Stimulated activated CD4-positive, alpha-beta T cell treated with anti-CD3 and anti-CD28 coated beads, Interleukin-1b, Interleukin-23, amount 100 ng/mL, for 48 hours (primary cell): ENCODE measurements around the gene INSRR.
A peak's percentile ranks its signal among the peaks of the same experiment; 100 is the strongest.

Source experiments
- DNase-seq: peaks from one replicate; pipeline ENCODE4 v3.0.0-alpha.2; 2020

Gene INSRR

DNA sequence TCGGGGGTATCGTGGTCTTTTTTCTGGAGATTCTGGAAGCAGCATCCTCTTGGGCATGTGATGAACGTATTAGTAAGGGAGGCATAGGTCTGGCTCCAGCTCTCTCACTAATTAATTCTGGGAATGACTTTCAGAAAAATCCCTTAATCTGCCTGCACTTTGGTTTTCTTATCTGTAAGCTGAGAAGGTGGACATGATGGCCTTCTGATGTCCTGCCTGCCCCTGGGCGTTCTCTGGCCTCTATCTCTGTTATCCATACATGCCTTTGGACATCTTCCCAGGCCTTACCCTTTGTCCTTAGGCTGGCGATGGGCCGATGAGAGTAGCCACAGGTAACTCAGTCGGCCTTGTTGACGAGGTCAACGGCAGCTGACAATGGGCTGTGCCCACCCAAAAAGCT, 10.5 kb upstream of the INSRR start:
- DNase-seq: no peak

DNA sequence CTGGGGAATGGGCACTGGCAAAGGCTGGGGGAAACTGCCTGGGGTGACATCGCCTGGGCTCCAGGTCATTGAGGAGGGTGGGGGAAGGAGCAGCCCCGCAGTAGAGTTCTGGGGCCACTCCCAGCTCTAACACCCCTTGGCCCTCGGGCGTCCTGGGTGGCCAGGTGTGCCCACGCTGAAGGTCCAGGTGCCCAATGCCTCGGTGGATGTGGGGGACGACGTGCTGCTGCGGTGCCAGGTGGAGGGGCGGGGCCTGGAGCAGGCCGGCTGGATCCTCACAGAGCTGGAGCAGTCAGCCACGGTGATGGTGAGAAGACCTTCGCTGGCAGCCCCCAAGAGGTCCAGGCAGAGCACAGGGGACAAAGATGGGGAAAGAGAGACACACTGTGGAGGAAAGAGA, 9.4 kb upstream of the INSRR start:
- no peak for DNase-seq

DNA sequence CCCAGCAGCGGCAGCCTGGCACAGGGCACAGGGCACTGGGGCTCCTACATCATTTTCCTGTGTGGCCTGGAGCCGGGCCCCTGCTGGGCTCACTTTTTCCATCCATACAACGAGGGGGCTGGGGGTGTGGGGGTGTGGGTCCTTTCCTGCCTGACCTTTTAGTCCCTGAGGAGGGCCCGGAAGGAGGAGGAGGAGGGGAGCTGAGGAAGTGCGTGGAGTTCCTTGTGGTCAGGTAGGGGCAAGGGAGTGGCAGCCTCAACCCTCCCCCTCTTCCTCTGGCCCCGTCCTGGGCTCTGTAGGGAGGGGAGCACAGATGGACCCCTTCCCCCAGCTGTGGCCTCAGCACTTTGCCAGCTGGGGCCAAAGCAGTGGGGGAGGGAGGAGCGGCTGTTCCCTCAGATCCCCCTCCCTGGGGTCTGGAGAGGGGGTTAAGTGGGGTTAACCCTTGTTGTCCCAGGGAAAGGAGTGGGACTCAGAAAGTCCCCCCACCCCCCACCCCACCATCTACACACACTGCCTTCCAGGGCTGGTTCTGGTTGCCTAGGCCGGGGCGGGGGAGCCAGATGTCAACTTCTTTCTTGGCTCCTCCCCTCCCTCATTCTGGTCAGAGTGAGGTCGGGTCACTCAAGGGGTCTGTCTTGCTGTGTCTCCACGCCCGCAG, 7.5 kb upstream of the INSRR start:
- DNase-seq: no peak

DNA sequence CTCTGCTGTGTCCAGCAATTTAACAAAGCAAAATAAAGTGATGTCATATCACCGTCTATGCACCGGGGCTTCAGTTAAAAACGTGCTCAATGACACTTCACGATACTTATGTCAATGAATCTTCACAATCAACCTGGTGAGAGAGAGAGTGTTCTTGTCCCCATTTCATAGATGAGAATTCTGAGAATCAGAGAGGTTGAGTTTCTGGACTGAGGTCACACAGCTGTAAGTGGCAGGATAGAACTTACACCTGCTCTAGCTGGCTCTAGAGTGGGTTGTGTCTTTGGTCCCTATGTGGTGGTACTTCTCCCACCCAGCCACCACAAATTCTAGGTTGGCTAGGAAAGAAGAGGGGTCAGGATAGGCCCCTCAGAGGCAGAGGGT, 6.9 kb upstream of the INSRR start:
- no peak for DNase-seq

DNA sequence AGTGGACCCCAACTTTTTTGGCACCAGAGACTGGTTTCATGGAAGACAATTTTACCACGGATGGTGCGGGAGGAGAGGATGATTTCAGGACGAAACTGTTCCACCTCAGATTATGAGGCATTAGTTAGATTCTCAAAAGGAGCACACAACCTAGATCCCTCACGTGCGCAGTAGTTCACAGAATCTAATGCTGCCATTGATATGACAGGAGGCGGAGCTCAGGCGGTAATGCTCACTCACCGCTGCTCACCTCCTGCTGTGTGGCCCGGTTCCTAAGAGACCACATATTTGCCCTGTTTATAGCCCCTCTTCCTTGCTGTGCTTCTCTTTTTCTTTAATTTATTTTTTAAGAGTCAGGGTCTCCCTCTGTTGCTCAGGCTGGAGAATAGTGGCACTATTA, 6.3 kb upstream of the INSRR start:
- no peak for DNase-seq

DNA sequence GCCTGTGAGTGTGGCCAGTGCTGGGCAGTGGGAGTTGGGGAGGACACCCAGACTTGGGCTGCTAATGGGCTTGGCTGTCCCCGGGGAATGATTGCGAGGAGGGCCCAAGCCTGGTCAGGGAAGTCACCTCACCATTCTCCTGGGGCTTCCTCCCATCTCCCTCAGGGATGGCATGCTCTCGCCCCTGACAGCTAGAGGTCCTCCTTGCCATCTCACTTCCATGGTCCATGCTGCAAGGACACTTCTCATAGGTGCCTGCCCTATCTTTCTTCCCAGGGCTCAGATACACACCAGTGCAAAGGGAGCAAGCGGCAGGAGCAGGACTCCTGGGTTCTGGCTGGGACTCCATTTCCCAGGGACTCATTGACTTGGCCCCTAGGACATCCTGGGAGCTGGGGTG, 5.9 kb upstream of the INSRR start:
- DNase-seq: no peak

DNA sequence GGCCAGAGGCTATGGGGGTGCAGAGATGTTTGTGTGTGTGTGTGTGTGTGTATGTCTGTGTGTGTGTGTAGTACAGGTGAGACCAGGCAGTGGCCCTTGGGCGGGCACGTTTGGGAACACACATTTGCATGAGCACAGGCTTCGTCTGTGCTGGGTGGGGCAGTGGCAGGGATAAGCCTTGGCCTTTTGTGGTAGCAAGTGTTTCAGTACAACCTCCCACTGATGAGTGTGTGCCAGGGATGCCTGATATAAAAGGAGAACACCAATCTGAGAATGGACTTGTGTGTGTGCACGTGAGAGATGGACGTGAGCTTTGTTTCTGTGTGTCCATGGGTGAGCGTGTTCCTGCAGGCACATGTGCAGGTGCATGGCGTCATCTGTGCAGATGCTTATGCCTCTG, 4.7 kb upstream of the INSRR start:
- no peak for DNase-seq

DNA sequence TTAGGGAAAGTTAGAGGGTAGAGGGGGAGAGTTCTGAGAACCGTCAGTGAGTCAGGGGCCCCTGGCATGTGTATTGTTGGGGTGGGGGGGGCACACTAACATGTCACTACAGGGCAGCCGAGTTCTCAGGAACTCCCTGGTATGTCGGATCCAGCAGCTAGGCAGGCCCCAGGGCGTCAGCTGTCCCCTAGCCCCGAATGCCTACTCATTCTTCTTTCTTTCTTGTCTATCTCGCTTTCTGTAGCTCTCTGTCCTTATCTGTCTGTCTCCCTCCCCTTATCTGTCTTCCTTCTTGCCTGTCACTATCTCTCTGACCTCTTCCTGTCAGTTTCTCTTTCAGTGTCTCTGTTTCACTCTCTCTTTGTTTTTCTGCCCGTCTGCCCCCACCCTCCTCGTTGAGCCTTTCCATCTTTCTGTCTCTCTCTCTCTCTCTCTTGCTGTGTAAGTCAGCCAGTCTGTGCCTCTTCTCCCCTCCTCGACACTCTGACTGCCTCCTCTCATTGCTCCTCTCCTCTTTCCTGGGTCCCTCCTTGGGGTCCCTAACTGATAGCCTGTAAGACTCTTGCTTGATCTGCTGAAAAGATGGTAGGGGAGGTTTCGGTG, 4.2 kb upstream of the INSRR start:
- peak; percentile 36 for DNase-seq

DNA sequence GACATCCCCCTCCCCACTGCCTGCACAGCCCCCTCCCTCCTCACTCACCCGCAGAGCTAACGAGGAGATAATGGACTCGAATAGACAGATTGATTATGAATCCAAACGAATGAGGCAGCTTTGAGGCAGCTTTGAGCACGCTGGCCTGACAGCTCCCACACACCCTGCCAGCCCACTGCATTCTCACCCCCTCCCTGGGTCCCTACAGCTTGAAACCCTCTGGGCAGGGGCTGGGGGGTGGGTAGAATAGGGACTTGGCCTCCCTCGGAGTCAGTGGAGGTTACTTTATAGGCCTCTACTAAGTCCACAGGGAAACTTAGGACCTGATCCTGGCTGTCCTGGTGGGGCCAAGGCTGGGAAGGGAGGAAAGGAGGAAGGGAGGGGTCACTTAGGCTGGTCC, 3.7 kb upstream of the INSRR start:
- no peak for DNase-seq

DNA sequence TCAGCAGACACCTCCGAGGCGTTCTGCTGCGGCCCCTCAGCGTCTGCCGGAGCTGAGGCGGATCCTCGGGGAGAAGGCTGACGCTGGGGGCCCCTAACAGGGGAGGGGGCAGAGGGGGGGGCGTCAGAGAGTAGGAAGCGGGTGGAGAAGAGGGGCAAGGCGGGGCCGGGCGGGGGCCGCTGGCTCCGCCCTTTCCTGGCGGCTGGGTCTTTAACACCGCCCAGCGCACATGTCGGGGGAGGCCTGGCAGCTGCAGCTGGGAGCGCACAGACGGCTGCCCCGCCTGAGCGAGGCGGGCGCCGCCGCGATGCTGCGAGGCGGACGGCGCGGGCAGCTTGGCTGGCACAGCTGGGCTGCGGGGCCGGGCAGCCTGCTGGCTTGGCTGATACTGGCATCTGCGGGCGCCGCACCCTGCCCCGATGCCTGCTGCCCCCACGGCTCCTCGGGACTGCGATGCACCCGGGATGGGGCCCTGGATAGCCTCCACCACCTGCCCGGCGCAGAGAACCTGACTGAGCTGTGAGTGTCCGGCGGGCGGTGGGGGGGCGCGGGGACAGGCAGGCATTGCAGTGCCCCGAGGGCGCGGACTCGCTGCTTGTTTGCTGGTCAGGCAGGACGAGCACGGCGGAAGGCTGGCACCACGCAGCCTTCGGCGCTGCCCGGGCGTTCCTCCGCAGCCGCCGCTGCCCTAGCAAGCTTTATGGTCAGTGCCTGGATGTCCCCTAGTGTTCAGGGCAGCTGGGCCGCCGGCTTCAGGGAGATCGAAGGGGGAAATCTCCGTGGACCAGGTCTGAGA, 1.9 kb upstream of the INSRR start, which contains the start of gene NTRK1:
TSS of gene NTRK1 (plus strand) at position 238 of the 796 bp plus-strand sequence. CDS start at position 308, 70 bp downstream.
- DNase-seq: peak; percentile 32

DNA sequence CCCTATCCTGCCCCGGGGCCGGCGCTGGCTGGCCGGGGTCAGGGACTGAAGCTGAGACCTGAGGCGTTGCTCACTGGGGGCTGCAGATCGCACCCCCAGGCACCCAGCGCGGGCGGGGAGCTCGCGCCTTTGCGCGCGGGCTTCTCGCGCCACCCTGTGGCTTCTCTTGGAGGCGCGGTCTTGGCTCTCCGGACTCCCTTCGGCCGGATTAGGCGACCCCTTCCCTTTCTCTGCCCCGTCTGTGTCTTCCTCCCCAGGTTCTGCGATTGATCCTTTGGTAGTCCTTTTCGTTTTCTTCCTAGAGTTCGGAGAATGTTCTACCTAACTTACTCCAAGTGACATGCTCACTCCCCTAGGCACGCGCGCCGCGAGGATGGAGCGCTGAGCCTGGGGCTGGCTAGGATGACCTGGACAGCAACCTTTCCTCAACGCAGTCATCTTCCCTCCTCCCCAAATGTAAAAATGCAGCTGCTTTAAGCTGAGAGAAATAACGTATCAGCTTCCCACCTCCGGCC, 1.3 kb upstream of the INSRR start:
- DNase-seq: peak; percentile 33

DNA sequence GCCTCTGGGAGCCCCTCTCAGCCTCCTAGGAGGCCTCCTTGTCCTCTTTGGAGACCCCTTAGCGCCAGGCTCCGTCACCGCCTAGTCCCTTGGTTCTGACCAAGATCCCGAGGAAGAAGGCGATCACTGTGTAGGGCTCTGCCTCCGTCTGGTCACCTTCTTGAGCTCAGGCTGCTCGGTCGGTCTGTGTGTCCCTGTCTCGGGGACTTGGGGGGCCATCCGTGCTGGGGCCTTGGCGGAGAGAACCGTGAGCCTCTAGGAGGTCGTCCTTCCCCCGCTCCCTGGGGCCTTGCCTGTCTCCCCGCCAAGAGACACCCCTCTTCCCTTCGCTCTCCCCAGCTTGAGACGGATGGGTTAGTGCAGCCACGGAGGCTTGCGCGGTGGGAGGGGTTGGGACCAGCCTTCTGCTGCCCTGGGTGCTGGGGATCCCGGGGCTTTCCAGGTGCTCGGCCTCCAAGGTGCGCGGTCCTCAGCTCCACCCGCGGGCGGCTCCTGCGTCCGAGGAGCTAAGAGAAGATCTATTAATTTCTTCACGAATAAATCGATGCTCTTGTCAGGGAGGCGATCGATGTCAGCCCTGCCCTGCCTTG, 701 bp upstream of the INSRR start:
- no peak for DNase-seq

DNA sequence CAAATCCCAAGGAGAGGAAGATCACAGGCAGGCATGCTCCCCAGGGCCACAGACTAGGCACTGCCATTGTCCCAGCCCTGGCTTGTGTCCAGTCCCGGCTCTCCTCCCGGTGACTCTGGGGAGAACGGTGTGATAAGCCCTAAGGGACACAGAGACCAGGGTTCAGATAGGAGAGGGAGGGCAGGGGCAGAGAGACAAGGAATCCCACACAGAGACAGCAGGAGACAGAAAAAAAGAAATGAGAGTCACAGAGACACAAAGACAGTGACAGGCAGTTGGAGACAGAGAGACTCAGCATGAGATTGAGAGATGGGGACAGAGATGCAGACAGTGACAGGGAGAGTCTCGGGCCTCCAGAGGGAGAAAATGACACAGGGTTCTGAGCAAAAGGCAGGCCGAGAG, 361 bp downstream of the INSRR start:
- no peak for DNase-seq

DNA sequence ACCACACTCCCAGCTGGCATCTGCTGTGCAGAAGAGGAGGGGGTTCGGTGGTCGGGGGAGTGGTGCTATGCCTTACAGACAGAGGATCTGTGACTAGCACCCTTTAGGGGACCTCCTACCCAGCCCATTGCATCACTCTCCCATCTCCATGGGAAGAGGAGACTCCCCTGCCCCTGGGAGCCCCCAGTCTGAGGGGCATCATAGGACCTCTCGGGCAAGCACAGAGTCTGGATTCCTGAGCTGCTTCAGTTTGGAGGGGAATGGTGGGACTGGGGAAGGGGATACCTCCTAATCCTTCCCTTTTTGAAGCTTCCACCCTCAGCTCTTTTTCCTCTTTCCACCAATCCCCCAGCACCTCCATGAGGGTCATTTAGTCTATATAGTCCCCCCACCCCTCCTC, 1.4 kb downstream of the INSRR start:
- no peak for DNase-seq

DNA sequence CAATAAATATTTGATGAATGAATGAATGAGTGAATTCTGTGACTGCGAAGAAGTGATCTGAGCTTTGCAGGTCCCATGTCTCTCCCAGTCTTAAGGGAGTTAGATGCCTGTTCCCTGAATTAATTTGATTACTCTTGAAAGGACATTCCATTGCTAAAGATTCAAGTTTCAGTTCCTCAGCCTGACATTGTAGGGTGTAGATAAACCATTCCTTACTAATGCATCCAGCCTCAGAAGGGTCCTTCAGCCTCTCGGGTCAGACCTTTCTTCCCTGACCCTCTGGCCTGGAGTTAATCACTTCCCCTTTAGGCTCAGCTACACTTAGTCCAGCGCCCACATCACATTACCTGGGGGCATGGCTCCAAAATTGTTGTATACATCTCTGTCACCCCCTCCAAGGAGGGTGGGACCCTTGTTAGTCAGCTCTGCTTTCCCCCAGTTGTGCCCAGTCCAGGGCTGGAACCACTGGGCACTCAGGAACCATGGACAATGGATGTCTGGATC, 2.6 kb downstream of the INSRR start:
- no peak for DNase-seq

DNA sequence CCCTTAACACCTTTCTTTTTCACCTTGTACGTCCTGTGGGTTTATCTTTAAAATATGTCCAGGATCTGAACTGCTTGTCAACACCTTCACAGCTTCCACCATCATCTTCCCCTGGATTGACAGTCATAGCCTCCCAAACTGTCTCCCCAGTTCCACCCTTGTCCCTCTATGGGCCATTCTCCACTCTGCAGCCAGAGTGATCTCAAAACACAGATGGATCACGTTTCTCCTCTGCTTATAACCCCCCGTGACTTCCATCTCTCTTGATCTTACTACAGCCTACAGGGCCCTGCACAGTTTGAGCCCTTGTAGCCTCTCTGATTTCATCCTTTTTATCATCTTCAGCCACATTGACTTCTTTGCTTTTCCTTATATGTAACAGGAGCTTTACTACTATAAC, 4.3 kb downstream of the INSRR start:
- no peak for DNase-seq

DNA sequence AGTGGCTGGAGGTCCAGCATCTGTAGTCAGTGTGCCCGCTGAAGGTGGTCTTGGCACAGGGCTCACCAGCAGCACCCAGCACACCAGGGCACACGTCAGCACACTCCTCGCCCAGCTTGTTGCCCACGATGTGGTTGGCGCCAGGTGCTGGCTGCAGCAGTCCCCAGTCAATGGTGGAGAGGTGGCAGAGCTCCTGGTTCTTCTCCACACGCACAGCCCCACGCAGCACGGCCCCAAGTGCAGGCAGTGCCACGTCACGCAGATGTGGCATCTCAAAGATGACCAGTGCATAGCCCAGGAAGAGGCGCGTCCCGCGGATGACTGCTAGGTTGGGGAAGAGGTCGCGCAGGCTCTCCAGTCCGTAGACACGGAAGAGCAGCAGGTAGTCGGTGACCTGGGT, 5.2 kb downstream of the INSRR start:
- no peak for DNase-seq

DNA sequence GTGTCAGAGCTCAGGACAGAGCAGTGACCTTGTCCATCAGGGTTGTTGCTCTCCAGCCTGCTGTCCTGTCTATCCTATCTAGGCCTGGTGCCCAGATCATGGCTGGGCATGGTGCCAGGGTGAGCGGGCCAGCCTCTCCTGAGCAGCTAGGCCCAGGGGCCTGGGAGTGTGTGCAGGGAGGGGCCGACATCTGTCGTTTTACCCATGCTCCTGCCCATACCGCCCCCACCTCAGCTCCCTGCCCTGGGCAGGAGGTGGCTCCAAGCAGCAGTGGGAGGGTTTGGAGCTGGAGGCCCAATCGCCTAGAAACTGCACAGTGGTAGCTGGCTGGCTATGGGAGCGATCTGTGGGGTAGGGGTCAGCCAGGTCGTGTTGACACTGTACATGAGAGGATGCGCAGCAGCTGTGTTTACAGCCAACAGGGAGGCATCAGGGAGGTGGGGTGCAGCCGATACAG, 6.5 kb downstream of the INSRR start:
- DNase-seq: no peak

DNA sequence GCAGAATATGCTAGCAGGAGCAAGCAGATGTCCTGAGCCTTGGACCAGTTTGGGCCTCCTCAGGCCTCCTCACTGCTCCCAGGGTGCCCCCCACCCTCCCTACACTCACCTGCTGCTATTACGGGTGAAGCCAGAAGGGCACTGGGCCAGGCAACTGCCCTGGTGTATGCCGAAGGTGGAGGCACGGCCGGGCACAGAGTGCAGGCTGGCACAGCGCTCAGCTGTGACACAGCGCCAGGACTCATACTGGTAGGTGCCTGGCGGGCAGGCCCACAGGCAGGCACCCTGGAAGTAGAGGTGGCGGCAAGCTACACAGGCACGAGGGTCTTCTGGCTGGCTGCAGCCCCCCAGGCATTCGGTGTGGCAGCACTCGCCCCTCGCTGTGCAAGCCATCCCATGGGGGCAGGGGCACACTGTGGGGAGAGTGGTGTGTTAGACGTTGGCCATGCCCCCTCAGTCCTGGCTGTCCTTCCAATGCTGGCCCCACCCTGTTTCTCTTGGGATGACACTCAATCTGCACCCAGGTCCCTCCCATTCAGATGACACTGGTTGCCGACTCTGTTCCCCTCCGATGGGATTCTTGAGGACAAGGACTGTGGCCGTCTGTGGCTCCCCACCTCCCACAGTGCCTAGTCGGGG, 7.0 kb downstream of the INSRR start:
- no peak for DNase-seq

DNA sequence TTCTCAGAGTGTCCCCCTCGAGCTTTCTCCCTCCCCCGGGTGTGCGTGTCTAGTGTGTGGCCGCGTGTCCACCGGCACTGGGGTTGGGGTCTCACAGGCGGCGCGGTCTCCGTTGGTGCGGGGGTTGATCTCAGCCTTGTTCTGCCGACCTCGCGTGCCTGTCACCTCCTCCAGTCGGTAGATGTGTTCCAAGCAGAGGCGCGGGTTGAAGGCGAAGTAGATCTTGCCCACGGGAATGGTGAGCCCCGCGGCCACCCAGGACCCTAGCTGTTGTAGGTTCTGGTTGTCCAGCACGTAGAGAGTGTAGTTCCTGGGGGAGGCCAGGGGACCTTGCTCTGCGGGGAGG, 9.8 kb downstream of the INSRR start:
- DNase-seq: no peak

DNA sequence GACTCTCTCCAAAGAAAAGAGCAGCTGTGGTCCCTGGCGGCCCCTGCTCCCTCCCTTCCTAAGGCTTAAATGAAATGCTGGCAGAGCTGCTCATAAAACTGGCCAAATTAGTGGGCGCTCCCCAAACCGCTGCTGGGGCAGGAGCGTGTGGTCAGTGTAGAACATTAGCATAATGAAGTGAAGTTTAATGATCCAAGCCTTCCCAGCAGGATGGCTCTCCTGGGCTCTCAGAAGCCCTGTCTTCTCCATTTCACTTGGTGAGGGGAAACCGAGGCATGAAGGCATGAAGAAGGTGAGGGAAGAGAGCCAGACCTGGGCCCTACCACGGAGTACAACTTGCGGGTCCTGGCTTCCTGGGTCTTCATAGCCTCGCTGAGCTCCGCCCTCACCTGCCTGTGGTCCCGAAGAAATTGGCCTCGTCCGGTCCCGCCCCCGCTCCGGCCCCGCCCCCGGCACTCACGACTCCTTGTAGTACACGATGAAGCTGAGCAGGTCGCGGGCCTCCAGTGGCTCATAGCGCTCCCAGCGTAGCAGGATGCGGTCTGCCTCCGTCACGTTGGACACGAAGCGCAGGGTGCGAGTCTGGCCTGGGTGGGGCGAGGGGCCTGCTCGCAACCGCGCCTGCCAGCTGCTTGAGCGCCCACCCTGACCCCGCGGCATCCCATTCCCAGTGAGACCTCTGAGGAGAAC, 10.3 kb downstream of the INSRR start:
- DNase-seq: peak; percentile 75
